ENCODE measurements around the gene CABCOCO1. TPM values are rescaled to one million over a fixed set of nuclear protein-coding genes. Genes with fewer than 3 reads are reported as not detected.

Gene CABCOCO1
- total RNA-seq, 1 donor from 2014 or later, result not detected

DNA sequence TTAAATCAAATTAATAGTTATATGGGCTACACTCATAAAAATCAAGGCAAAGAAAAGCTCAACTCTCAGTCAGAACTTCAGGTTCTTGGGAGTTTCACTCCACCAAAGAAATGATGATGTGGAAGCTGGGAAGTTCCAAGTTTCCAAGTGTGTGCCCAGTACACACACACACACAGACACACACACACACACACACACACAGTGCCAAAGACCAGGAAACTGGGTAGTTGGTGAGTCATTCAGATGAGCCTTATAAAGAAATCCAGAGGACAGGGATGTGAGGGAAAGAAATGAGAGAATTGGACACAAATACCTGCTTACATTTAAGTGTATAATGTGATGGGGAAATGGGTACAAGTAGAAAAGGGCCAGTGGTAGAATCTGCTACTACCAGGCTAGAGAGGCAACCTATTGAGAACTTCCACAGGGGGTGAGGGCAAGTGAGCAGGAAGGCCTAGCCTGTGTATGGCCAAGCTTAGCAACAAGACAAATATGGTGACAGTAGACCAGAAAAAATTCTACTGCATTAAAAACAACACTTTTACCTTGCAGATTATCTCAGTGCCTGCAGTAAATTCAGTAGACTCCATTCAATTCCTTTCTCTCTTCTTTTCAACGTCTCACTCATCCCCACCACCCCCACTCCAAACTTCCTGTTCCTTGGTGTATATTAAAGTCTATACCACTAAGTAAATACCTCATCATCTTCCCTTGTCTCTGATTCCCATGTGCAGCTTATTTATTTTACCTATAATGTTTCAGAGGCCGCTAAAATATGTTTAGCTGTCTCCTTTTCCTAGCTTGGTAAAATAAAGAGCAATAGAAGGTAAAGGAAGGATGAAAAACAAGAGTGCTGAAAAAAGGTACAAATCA is 95.0 kb downstream of the CABCOCO1 start:
- peak; percentile 72 for DNase-seq

DNA sequence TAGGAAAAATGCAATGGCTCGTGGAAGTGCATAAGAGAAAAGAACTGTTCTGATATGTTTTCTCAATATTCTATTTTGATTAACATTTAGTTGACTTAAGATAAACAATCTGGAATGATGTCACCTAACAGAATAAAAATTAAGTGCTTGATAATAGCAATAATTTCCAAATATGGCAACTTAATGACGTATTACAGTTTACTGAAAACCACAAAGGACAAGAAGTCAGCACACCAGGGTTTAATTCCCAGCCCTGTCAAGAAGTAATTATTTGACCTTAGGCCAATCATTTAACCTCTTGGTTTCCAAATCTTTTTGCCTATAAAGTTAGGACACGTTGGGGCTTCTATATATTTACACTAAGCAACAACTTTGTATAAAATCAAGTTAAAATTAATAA is 95.7 kb downstream of the CABCOCO1 start:
- DNase-seq, result no peak

DNA sequence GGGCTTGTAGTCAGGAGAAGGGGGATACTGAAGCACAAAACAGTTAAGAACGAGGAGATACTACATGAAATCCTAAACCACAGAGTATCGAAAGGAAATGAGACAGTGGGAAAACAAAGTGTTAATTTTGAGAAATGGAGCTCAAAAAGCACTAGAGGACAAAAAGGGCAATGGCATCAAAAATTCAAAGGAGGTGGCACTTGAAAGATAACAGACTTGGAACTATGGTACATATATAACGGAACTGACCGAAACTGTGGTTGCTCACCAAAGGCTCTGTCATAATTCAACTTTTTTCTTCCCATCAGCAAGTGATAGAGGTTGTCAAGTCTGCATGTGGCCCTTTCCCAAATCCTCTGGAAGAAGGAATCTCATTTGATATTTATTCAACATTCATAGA is 97.0 kb downstream of the CABCOCO1 start:
- DNase-seq, result no peak

DNA sequence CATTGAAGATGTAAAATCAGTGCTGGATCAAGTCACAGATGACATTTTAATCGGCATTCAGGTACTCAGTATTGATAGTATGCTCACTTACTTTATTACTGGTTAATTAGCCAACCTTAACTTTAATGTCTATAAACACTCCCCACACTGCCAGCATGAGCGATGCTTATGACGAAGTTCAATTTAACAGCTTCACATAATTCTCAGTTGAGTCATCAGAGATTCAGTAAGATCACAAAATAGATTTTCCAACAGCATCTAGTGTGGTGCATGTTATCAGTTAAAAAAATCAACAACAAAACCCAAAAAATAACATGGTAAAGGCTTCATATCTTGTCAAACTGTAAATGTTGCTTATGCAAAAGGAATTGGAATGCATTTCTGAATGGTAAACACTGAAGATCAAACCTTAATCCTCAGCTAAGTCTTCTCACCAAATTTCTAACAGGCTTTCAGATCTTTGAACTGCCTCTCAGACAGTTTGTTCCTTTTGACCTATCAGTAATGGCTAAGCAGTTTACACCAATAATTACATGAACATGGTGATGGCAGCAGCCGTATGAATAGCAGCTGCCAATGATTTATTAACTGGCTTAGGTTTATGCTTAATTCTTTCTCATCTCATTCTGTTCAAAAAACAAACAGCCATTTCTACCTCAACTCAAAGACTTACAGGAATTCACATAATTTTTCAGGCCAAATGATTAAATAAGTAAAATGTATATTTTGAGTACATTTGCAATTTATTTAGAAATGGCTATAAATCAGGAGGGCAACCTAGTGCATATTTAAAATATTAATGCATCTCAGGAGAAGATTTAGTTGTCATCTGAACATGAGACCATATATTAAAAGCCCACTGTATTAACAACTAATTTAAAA is 98.5 kb downstream of the CABCOCO1 start:
- DNase-seq, result peak; percentile 51

DNA sequence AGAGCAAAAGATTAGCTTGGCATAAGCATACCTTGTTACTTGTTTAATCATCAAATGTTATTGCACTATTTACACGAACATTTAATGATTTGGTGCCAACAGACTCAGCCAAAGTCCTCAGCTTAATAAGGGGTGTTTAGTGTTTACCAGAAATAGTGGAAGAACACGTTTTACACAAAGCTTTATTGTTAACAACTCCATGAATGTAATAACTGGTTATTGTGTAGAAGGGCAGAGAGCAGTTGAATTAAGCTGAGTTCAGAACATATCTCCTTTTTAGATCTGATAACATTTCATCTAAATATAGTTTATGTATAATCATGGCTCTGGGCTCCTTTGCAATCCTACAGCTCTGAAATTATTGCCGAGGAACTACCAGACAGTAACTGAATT is 99.1 kb downstream of the CABCOCO1 start:
- DNase-seq, result no peak

DNA sequence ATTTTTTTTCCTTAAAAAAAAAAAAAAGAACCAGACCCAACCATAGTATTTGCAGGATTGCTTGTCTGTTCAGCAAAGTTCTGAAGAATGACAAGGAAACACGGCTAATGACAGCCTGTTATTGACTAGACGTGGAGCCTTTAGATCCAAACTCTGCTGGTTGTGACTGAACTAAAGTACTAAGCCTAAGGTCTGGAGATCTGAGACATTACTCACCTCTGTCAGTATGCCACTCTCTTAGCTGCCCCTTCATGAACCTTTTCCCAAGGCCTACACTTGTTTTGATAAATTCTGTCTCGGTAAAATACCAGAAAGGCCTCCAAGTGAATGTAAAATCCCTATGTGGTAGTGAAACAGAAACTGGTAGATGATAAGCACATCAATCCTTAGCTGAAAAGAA is 101.0 kb downstream of the CABCOCO1 start:
- DNase-seq, result no peak

DNA sequence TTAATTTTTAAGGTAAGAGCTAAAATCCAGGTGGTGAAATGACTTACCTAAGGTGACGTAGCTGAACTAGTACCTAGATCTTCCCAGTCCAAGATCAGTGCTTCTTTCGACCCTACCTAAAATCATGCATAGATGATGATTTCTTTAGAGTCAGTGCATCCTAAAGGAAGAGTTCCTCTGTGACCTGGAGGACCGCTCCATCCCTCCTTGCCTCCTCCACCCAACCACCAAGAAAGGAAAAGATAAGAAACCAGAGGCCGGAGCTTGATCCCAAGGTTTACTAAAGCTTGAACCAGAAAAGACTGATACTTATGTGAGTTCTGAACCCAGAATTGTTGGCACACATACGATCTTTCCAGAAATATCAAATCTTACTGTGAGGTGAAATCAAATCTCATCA is 101.8 kb downstream of the CABCOCO1 start:
- no peak for DNase-seq

DNA sequence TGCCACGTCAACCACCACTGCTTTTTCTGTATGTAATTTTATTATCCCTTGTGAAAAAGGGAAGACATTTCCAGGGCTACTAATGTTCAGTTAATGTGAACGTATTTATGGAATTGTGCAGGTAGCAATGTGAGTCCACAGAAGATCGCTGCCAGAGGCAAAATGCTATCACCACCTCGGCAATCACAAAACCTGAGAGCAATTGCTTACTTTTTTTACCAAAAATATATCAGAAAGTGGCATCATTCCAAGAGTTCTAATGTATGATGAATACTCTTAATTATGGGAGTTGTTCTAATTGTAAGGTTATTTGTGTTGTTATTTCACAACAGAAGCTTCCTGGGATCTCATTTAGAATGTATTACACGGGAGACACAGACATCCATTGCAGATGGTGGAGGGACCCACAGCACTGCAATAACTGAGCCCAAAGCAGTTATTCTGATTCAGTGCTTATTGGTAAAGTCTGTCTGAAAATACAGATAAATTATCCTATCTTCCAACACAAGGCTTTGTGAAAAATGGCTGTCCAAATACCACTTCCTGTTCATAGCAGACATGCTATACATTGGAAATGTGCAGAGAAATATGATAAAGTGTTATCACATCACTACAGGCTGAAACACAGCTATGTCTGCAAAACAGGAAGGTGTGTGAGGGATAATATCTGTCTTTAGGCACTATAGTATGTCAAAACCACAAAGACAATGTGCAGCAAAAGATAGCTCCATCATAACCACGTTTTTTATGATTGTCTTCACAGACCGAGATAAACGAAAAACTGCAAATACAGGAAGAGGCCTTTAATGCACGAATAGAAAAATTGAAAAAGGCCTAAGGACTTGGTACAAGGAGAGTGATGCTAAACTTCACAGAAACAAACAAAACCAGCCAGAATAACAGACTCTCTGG is 102.7 kb downstream of the CABCOCO1 start:
- no peak for DNase-seq

DNA sequence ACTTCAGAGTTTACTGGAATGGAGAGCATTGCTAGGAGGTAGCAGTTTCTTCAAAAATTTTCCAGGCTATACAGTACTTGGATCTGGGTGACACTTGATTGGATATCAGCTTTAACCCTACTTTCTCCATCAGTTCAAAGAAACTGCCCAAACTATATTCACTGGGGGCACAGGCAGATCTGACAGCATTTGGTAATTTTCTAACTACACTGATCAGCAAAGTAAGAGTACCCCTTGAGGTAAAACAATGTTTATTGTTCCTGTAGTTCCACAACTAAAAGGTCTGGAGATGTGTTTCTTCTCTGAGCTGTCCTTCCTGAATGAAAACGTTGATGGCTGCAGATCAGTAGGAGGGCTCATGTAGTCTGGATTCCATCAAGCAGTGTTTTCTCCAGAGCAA is 104.2 kb downstream of the CABCOCO1 start:
- no peak for DNase-seq

DNA sequence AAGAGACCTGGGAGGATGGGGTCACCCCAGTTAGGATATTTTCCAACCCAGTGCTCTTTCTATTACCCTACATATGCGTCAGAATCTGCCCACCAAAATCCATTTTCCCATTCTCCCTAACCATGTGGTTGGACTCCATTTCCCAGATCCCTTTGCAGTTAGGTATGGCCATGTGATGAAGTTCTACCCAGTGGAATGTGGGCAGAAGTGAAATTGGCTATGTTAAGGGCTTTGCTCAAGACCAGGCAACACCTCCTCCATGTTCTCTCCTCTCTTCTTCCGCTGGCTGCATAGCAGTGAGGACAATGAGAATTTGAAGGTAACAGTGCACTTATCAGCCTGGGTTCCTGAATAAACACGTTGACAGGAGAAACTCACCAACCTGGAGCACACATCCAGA is 111.3 kb downstream of the CABCOCO1 start:
- DNase-seq, result no peak

DNA sequence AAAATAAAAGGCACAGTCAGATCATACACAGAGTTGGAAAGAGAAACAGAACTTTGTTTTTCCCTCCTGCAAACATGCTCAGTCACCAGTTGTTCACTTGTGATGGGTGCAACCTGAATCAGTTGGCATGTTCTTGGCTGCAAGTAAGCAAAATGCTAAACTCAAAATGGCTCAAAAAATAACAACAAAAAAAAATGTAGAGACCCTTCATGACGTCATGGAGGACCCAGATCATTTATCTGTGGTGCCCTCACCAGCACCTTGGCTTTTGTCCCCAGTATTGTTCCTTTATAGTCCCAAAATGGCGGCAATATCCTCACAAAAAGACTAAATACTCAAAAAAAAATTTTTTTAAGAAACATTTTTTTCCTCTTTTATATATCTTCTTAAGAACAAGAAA is 112.4 kb downstream of the CABCOCO1 start:
- no peak for DNase-seq

DNA sequence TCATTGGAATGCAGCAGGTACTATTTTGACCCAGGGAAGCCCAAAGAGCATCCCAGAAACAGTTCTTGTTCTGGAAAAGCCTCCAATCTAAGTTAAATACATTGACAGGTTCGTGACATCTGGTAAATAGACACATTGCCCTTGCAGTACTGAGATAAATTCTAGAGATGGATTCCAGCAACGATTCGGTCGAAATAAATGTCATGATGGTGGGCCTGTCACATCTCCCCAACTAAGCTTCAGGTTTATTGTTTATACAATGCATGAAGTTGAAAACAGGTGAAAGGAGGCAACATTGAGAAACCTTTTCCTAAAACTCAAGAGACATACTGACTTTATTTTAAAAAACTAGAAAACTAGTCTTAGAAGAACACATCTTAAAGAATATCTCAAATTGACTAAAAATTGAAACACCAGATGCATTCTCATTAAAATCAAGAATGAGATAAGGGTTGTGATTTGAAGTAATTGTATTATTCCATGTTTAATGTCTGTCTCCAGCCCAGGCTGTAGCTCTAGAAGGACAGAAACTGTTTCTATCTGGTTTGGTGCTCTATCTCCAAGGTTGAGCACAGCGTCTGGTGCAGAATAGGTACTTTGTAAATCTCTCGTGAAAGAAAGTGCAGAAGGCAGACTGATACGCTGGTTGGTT is 114.0 kb downstream of the CABCOCO1 start:
- DNase-seq, result no peak

DNA sequence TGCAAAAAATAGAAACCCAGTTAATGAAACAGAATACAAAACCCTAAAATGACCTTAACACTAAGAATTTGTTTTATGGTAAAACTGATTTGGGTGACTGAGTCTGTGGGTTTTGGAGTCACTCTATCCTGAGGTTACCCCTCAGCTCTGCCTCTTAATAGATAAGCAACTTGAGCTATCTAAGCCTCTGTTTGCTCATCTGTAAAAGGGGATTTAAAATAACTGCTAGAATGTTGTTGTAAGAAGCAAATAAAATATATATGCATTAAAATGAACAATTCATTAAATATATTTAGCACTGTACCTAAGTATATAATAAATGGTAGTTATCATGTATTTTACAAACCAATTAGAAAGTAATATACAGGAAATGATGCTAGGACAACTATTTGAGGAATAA is 115.4 kb downstream of the CABCOCO1 start:
- no peak for DNase-seq

DNA sequence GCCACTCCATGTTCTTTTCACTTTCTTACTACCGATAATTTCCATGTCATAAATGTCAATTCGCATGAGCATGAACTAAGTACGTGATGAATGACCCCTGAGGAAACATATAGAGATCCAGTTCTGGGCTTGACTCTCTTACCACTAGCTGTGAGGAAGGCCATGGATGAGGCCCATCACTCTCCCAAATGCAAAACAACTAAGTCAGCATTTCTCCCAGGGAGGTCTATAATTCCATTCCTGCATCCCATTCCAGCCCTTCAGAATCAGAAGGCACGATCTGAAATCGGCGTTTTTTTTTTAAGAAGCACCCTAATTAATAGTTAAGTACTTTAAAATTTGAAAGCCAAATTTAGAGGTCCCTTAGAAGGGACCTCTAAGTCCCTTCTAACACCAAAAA is 116.5 kb downstream of the CABCOCO1 start:
- no peak for DNase-seq

DNA sequence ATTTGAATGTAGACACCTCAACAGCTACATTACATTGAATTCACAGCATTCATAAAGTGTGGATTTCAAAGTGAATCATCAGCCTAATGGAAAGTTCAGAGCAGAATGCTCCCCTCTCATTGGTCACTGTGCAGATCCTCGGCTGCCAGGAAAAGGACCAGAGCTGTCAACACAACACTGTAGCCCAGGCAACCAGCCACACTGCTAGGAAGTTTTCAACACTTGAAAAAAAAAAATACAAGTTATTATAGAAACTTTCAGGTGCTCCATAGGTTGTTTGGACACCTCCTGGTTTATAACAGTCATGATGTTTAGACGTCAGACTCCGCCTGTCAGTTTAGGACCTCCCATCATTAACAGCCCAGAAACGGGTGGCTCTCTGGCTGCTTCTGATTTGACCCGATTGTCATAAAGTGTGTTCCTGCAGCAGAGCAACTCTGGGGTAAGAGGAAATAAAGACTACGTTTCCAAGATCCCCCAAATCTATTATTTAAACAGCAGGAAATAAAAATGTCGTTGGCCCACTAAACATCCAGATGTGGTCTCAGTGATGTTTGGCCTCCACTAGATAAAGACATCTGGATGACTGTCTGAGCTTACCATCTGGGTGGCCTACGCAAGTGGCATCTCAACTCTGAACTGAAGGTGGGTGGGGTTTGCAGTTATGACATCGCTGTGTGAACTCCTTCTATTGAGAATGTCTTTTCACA is 117.4 kb downstream of the CABCOCO1 start:
- DNase-seq, result peak; percentile 93

DNA sequence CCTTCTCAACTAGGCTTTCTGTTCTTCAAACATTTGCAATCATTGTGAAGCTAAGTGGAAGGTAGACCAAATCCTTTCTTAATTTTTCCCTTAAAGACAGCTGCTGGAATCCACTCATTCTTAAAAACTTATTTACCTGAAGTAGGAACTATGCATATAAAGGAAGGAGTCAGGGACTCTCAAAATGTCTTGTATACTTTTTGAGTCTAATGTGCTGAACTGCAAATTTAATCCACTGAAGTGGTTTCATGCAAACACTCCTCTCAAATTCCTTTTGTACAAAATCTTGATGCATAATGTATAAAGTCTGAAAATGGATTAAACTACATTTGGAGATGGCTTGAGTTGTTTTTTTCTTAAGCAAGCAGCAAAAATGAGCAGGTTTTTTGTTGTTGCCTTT is 118.0 kb downstream of the CABCOCO1 start:
- no peak for DNase-seq

DNA sequence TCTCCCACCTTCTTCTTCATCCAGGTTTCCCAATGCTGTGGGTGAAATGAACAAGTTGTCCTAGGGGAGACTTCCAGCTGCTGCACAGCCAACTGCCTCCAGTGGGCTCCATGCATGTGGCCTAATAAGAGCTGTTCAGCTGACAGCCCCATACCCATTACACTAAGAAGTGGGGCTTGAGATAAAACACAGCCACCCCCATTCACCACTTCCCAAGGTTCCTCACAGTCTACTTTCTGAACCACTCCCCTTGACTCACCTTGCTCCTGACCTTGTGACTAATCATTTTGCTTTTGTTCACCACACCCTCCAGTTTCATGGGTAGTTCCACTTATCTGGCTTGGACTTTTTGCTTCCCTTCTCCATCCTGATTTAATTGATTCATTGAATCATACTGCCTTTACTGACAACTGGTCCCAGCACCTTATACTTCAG is 119.3 kb downstream of the CABCOCO1 start:
- DNase-seq, result no peak

DNA sequence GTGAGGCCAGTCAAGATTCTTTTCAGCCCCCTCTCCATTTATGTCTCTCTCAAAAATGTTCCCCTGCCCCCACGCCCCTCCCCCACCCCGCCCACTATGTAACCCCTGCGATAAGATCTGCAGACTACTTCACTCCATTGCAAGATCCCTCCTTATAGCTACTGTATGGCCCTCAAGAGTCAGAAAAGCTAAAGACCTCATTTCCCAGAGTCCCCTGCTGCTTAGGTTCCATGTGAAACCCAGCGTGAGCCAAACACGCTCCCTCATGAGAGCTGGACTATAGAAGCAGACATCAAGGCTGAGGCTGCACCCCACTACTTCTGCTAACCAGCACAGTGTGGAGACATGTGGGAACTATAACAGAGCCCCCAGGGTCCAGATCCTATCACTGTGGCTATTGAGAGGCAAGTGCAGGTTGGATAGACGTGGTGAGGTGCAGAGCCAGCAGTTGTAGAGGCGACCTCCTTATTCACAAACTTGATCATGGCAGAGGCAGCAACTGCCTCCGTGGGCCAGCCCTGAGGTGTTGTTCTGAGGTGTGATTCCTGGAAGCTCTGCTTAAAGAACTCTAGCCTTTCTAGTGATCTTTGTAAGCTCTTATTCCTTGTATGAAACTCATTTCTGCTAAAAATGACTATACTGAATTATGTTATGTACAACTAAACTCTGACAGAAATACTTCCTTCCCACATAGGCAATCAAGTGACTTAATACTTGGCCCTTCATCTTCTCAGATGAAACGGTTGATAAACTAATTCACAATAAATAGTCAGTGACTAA is 121.8 kb downstream of the CABCOCO1 start:
- DNase-seq, result no peak

DNA sequence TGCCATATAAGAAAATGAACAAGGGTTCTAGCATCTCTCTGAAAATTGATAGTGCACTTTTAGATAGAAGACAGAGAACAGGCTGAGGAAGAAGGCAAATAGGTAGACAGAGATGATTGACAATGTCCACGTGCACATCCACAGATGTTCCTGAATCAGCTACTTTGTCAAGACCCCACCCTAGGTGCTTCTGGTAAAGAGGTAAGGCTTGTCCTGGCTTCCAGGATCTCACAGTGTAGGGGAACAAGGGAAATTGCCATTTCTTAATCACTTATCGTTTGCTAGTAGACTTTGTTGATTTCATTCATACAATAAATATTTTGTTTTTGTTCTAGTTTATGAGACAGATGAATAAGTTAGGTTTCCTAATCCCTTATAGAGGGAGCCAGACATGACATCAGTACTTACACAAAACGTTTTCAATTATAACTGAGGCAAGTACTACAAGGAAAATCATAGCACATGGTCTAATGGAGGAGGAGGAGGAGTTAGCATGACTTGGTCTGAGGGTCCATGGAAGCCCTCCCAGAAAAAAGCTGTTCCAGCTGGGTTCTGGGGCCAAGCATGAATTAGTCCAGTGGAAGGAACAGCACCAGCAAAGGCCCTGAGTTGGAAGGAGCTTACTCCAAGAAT is 122.9 kb downstream of the CABCOCO1 start:
- no peak for DNase-seq

DNA sequence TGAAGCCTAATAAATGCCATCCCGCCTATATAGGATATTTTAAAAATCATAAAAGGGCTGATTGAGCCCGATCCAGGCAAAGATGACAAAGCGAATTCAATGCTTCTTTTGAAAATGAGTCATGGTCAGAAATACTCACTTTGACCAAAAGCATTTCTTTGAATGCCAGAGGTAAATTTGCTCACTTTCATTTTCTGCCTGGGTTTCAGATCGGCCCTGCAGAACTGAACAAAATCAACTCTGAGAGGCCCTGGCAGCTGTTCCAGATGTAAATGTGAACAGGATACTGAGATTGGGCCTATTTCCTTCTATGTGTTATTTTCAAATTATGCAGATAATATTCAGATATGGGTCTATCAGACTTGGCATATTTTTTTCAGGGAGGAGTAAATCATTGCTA is 124.0 kb downstream of the CABCOCO1 start:
- DNase-seq, result peak; percentile 55

Data from dermis blood vessel endothelial cell (primary cell).